Uterus (tissue), 4 donors: ENCODE data around the gene ME1. TPM values are rescaled to one million over a fixed set of nuclear protein-coding genes. Genes with fewer than 3 reads are reported as not detected.

Experiments used
- DNase-seq, 2 donors: peaks; one replicate each; pipeline ENCODE4 v3.0.0-alpha.2; 2019 to 2020
- H3K27ac ChIP-seq, 2 donors: fragments of 200-600 bp; sonication (generic); 1 replicate in 1 of 2; 2 replicates in 1 of 2; pipeline ENCODE4 v1.5.1; 2016 to 2018
- H3K27me3 ChIP-seq, 2 donors: fragments of 200-600 bp; sonication (generic); one replicate each; pipeline ENCODE4 v1.5.1; 2018 to 2019; ENCODE audit warnings: control low read depth in 1 of 2
- H3K36me3 ChIP-seq, 2 donors: fragments of 200-600 bp; sonication (generic); one replicate each; pipeline ENCODE4 v1.5.1; 2019; ENCODE audit warnings: control low read depth in 1 of 2
- H3K4me1 ChIP-seq, 2 donors: fragments of 200-600 bp; sonication (generic); one replicate each; pipeline ENCODE4 v1.5.1; 2018 to 2019; ENCODE audit warnings: control low read depth in 1 of 2
- H3K4me3 ChIP-seq, 2 donors: fragments of 200-600 bp; sonication (generic); 1 replicate in 1 of 2; 2 replicates in 1 of 2; pipeline ENCODE4 v1.5.1; 2018 to 2019; ENCODE audit warnings: mild to moderate bottlenecking in 1 of 2
- H3K9me3 ChIP-seq, 2 donors: fragments of 200-600 bp; sonication (generic); one replicate each; pipeline ENCODE4 v1.5.1; 2019; ENCODE audit warnings: control low read depth in 1 of 2
- CTCF ChIP-seq, 4 experiments: fragments of 200-600 bp in 2 of 4; fragments of 450-650 bp in 2 of 4; sonication (generic) in 2 of 4; IDR thresholded peaks; one replicate each; pipeline ENCODE4 v1.5.1; 2016 to 2019; ENCODE audit warnings: antibody characterized with exemption in 4 of 4, mild to moderate bottlenecking in 2 of 4, moderate library complexity in 1 of 4
- POLR2A ChIP-seq, 2 donors: fragments of 450-650 bp; IDR thresholded peaks; one replicate each; pipeline ENCODE4 v1.6.1; 2016; ENCODE audit warnings: antibody characterized with exemption in 2 of 2, mild to moderate bottlenecking in 1 of 2, moderate library complexity in 1 of 2
- intact Hi-C: fragments of 100-400 bp; cut with DNase I; formaldehyde crosslinking; loops from one replicate; pipeline ENCODE4 v1.15.1; 2023; ENCODE audit warnings: low total_unique reads
- total RNA-seq, 4 donors: library from RNA; depleted of rRNA in 3 of 4; stranded (reverse); fragments of >200 nt in 3 of 4; gene quantifications; one replicate each; pipeline versions ENCODE4 v1.1.0 to v1.2.4, GENCODE V29; 2014 to 2023
- donor health status: DM: yes; HTN: yes; CAD: no.

The ME1 gene
- total RNA-seq, 4 donors from 2014 or later = 1.0 to 18.5 (median 3.2) TPM

- no peak for TF ChIP-seq POLR2A (IDR thresholded peaks at IDR 0.05)
- TF ChIP-seq CTCF (IDR thresholded peaks at IDR 0.05) = no peak
- Histone ChIP-seq H3K27me3 (no peaks in the 10 kb centered on the region), H3K36me3 (no peaks in the 10 kb centered on the region), H3K4me1 (no peaks in the 10 kb centered on the region), H3K4me3 (no peak overlapping the region), H3K9me3 (peaks cover 0 to 6% of the 10 kb centered on the region in 2 donors), H3K27ac (no peak overlapping the region)
- no peak for DNase-seq
- intact Hi-C loops = no loop called here
Measured at GRCh38 chr6:83429269-83429668, 1.6 kb downstream of the ME1 start.

GRCh38 chr6:83424392-83425018, 6.3 kb downstream of the ME1 start:
- Histone ChIP-seq H3K36me3 (no peaks in the 10 kb centered on the region), H3K4me3 (no peak overlapping the region), H3K4me1 (no peaks in the 10 kb centered on the region), H3K27ac (no peak overlapping the region), H3K9me3 (peaks cover 0 to 6% of the 10 kb centered on the region in 2 donors), H3K27me3 (no peaks in the 10 kb centered on the region)
- TF ChIP-seq POLR2A (IDR thresholded peaks at IDR 0.05) = no peak
- TF ChIP-seq CTCF (IDR thresholded peaks at IDR 0.05) = no peak
- no peak for DNase-seq
- intact Hi-C loops = no loop called here

DNA sequence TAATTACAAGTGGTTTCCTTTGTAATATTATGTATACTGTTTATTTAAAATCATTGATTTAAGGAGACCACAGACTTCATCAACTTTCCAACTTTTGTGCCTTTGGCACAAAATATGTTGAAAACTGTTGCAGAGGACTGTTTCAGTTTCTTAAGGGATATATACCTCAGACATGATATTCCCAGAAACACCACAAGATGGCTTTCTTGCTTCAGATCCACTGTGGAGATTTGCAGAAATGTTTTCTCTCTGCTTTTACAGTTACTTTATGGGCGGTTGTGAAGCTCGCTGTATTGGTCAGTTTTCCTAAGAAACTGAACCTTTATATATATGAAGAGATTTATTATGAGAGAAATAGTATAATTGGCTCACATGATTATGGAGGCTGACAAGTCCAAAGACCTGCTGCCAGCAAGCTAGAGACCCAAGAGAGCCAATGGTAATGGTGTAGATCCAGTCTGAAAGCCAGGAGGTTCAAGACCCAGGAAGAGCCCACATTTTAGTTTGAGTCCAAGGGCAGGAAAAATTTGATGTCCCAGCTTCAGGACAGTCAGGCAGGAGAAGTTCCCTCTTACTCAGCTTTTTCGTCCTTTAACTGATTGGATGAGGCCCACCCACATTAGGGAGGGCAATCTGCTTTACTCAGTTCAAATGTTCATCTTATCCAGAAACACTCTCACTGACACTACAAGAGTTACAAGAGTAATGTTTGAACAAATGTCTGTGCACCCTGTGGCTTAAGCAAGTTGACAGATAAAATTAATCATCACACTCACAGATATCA, 12.8 kb downstream of the ME1 start:
- no peak for DNase-seq
- no peaks in the 10 kb centered on the region for H3K9me3 ChIP-seq
- no peak overlapping the region for H3K27ac ChIP-seq
- no peaks in the 10 kb centered on the region for H3K4me1 ChIP-seq
- no peaks in the 10 kb centered on the region for H3K36me3 ChIP-seq
- H3K27me3 ChIP-seq = no peaks in the 10 kb centered on the region
- intact Hi-C loops = no loop called here
- TF ChIP-seq POLR2A (IDR thresholded peaks at IDR 0.05) (no peak), CTCF (IDR thresholded peaks at IDR 0.05) (peak; percentile 26 to 55 (median 48))
- no peak overlapping the region for H3K4me3 ChIP-seq

DNA sequence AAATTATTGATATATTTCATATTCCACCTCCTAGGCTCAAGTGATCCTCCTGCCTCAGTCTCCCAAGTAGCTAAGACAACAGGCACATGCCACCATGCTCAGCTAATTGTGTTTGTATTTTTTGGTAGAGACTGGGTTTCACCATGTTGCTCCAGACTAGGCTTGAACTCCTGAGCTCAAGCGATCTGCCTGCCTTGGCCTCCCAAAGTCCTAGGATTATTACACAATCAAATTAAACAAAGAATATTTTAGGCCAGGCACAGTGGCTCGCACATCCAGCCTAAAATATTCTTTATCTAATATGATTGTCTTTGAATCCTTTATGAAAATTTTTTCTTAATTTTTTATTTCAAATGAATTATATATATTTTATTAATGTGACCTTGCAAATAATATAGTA, 17.8 kb downstream of the ME1 start:
- TF ChIP-seq CTCF (IDR thresholded peaks at IDR 0.05) = no peak
- TF ChIP-seq POLR2A (IDR thresholded peaks at IDR 0.05) = no peak
- H3K4me1 ChIP-seq = no peaks in the 10 kb centered on the region
- intact Hi-C loops = no loop called here
- H3K27ac ChIP-seq = no peak overlapping the region
- no peak overlapping the region for H3K4me3 ChIP-seq
- no peaks in the 10 kb centered on the region for H3K27me3 ChIP-seq
- H3K9me3 ChIP-seq = no peaks in the 10 kb centered on the region
- no peaks in the 10 kb centered on the region for H3K36me3 ChIP-seq
- no peak for DNase-seq

DNA sequence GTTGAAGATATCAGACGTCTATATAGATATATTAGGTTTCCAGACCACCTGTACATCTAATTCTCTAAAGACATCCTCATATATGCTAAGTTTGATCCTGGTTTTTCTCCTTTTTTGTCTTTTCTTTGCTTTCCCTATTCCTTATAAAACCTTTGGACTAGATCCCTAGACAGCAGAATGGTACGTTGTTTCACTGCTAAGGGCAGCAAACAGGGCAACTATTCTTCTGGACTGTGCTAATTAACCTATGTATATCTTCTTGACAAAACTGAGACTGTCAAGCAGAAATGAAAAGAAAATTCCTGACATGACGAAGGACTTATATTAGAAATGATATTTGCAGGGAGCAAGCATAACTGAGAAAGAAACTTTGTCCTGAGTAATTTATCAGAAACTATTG, 19.1 kb downstream of the ME1 start:
- intact Hi-C loops = no loop called here
- Histone ChIP-seq H3K27ac (no peak overlapping the region), H3K4me1 (no peaks in the 10 kb centered on the region), H3K4me3 (no peak overlapping the region), H3K27me3 (no peaks in the 10 kb centered on the region), H3K9me3 (no peaks in the 10 kb centered on the region), H3K36me3 (no peaks in the 10 kb centered on the region)
- no peak for DNase-seq
- TF ChIP-seq CTCF (IDR thresholded peaks at IDR 0.05) (no peak), POLR2A (IDR thresholded peaks at IDR 0.05) (no peak)
